ENCODE results near the gene JMJD6.

- no peak for TF ChIP-seq POLR2AphosphoS5 (IDR thresholded peaks at IDR 0.05; ENCODE audit: low read depth, low read length)
- TF ChIP-seq POLR2A (IDR thresholded peaks at IDR 0.05; ENCODE audit: low read depth, low read length): no peak
- no peak for TF ChIP-seq TAF1 (IDR thresholded peaks at IDR 0.05; ENCODE audit: borderline replicate concordance, low read depth, low read length)
Measured at GRCh38 chr17:76684756-76685155, 41.6 kb downstream of the JMJD6 start.
